ENCODE results near the gene SETBP1.

SETBP1 gene

DNA sequence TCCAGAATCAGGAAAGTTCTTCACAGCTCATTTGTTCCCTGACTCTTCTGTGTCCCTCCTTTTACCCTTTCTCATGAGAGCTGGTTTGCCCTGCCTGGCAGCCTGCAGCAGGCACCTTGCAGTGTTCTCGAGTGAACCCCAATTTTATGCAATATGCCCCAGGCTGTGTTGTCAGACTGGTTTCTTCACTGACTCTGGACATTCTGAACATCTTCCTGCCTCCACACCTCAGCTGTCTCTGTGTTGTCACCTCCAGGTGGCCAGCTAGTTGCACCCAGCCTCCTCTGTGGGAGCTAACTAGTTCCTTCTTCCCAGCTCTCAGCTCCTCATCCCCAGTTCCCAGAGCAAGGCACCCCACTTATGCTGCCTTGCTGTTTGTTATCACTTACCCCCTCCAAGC is 5.5 kb downstream of the SETBP1 start:
- Histone ChIP-seq H3K27ac (ENCODE audit: extremely low read depth, low read depth, low read length) (no peak overlapping the region), H3K36me3 (ENCODE audit: control insufficient read depth in 2 of 2, insufficient read depth in 1 of 2, low read length in 2 of 2) (no peaks in the 10 kb centered on the region), H3K4me3 (ENCODE audit: low read depth, low read length) (no peak overlapping the region), H3K4me1 (ENCODE audit: control insufficient read depth, insufficient read depth, low read length) (peaks cover 24% of the 10 kb centered on the region), H3K9me3 (ENCODE audit: control insufficient read depth, insufficient read depth, low read depth, low read length) (no peaks in the 10 kb centered on the region)
- POLR2A ChIA-PET = no interaction called here
- TF ChIP-seq ZNF518A (tag by site-specific recombination; conservative IDR thresholded peaks at IDR 0.05; ENCODE audit: low read depth) = no peak
- no peak for TF ChIP-seq SETDB1 (IDR thresholded peaks at IDR 0.05; ENCODE audit: insufficient read length, low read length)
- no peak for TF ChIP-seq ZNF311 (tag by site-specific recombination; IDR thresholded peaks at IDR 0.05; ENCODE audit: borderline replicate concordance)
- CTCF ChIA-PET = no interaction called here

DNA sequence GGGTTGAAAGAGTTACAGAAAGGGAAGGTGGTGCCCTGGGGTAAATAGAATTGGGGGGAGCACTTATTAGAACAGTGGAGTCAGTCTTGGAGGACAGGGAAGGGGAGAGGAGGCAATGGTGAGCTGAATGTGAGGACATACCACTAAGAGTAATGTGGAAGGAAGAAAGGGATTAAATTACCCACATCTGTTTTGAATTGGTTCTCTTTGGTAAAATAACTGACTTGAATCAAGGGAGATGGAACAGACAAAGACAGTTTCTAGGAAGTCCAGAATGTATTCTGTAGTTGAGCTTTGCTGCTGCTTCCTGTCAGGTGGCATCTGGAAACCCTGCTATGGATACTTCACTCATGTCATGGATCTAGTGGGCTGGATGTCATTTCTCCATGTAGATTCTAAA is 6.7 kb downstream of the SETBP1 start:
- CTCF ChIA-PET = no interaction called here
- TF ChIP-seq MEIS1 (CRISPR knock-in tag; IDR thresholded peaks at IDR 0.05; ENCODE audit: borderline replicate concordance) = no peak
- no peak for TF ChIP-seq ZNF600 (tag by site-specific recombination; IDR thresholded peaks at IDR 0.05)
- TF ChIP-seq ZNF610 (tag by site-specific recombination; IDR thresholded peaks at IDR 0.05; ENCODE audit: borderline replicate concordance) = no peak
- TF ChIP-seq ZNF121 (tag by site-specific recombination; IDR thresholded peaks at IDR 0.05) = no peak
- TF ChIP-seq ZNF350 (tag by site-specific recombination; IDR thresholded peaks at IDR 0.05) = no peak
- no peak for TF ChIP-seq ELK4 (IDR thresholded peaks at IDR 0.05; ENCODE audit: borderline replicate concordance, low read depth, low read length)
- no peak for TF ChIP-seq ZNF521 (tag by site-specific recombination; IDR thresholded peaks at IDR 0.05)
- TF ChIP-seq HIC1 (tag by site-specific recombination; IDR thresholded peaks at IDR 0.05) = no peak
- TF ChIP-seq PRDM1 (tag by site-specific recombination; IDR thresholded peaks at IDR 0.05) = no peak
- no peak for TF ChIP-seq SP3 (tag by site-specific recombination; IDR thresholded peaks at IDR 0.05)
- TF ChIP-seq ZFP3 (tag by site-specific recombination; IDR thresholded peaks at IDR 0.05; ENCODE audit: low read depth) = no peak
- no peak for TF ChIP-seq ZBTB48 (tag by site-specific recombination; IDR thresholded peaks at IDR 0.05)
- no peak for TF ChIP-seq ZNF138 (tag by site-specific recombination; IDR thresholded peaks at IDR 0.05; ENCODE audit: borderline replicate concordance)
- TF ChIP-seq ZNF529 (tag by site-specific recombination; IDR thresholded peaks at IDR 0.05; ENCODE audit: insufficient replicate concordance) = no peak
- no peak for TF ChIP-seq ZNF585B (tag by site-specific recombination; IDR thresholded peaks at IDR 0.05)
- TF ChIP-seq ZNF837 (tag by site-specific recombination; IDR thresholded peaks at IDR 0.05) = no peak
- no peak for TF ChIP-seq ZNF362 (tag by site-specific recombination; IDR thresholded peaks at IDR 0.05)
- TF ChIP-seq IKZF3 (tag by site-specific recombination; IDR thresholded peaks at IDR 0.05) = no peak
- Histone ChIP-seq H3K4me3 (ENCODE audit: low read depth, low read length) (no peak overlapping the region), H3K9me3 (ENCODE audit: control insufficient read depth, insufficient read depth, low read depth, low read length) (no peaks in the 10 kb centered on the region), H3K4me1 (ENCODE audit: control insufficient read depth, insufficient read depth, low read length) (peaks cover 15% of the 10 kb centered on the region), H3K36me3 (ENCODE audit: control insufficient read depth in 2 of 2, insufficient read depth in 1 of 2, low read length in 2 of 2) (no peaks in the 10 kb centered on the region), H3K27ac (ENCODE audit: extremely low read depth, low read depth, low read length) (no peak overlapping the region)
- POLR2A ChIA-PET = no interaction called here
